ENCODE measurements around the gene MYLK.

Gene MYLK

DNA sequence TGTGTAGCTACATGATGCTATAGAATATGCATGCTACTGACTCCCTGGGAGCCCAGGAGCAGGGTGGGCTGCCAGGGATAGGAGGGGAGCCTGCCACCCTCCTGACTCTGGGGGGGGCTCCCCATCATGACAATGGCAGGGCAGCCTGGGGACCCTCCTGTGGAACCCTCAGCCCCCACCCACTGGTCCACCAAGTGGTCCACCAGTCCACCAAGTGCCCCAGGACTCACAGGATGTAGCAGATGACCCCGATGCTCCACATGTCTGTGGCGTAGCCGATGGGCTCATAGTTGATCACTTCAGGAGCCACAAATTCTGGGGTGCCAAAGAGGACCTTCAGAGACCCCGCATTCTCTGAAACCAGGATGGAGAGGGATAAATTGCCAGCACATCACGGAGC lies 246.3 kb downstream of the MYLK start:
- no peak for DNase-seq

- no peak for DNase-seq
Observed at GRCh38 chr3:123637131-123637530, 247.0 kb downstream of the MYLK start.

- no peak for DNase-seq
Observed at GRCh38 chr3:123636431-123636841, 247.7 kb downstream of the MYLK start.

- DNase-seq: no peak
Observed at GRCh38 chr3:123635717-123636116, 248.4 kb downstream of the MYLK start.

GRCh38 chr3:123635217-123635616 lies 248.9 kb downstream of the MYLK start:
- no peak for DNase-seq

- DNase-seq: no peak
Observed at GRCh38 chr3:123634149-123635051, 249.7 kb downstream of the MYLK start.

DNA sequence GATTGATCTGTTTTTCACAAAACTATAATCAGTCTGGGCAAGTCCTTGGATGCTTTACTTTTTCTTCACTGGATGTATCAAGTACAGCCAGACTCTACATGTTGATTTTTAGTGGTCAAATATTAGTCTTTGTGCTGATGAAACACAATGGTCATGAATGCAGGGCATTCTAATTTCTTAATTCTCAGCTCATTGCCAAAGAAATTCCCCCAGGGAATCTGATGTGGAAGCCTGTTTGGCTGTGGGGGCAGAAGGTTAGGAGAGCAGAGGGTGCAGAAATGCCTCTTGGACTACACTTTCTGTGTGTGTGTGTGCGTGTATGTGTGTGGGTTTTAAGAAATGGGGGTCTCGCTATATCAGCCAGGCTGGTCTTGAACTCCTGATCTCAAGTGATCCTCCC lies 250.6 kb downstream of the MYLK start:
- DNase-seq: no peak

DNA sequence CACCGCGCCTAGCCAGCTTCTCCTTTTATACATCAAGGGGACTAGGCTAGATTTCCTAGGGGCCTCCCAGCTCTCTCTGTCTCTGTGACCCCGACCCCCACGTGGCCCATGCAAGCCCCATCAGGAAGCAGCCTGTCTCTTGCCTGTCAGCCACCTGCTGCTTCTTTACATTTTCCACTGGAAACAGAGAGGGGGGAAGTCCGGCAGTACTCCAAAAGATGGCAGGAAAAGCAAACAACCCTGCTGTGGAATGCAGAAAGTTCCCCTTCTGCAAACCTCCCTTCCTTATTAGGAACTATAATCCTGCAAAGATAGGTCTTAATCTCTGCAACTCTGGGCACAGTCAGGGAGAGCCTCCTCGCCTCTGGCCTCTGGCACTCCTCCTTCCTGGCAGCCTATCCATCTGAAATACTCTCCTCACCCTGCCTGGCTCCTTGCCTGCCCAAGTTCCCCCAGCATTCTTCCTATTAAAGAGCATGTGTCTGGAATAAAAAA lies 251.9 kb downstream of the MYLK start:
- DNase-seq: peak; percentile 41

GRCh38 chr3:123629747-123630047 lies 254.4 kb downstream of the MYLK start:
- DNase-seq: no peak

DNA sequence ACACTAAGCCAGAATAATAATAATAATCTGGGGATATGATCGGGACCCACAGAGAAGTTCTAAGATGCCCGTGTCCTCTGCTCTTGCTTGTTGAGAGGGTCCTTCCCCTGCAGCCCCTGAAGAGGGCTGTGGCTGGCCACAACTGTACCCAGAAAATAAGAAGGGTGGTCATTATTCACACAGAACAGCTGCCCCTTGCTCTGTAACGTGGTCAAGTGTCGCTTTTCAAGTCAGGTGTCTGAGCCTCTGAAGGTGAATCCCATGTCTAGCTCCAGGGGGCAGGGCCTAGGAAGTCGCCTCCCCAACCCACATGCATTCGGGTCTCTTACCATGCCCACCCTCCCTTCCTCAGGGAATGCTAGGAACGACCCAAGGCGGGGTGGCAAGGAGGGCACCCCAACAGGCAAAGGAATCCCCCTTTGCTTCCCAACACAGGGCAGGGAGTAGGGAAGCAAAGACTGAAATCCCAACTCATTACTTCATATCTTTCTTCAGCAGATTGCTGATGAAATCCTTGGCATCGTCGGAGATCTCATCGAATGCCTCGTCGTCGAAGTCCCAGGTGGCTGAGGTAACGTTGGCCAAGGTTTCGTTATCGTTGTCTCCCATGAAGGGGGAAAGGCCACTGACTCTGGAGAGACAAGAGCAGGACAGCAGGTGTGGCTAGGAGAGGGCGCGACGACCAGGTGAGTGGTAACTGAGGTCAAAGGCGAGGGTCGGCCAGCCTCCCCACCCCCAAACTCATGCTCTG lies 255.0 kb downstream of the MYLK start:
- no peak for DNase-seq

- no peak for DNase-seq
Observed at GRCh38 chr3:123627673-123628670, 256.2 kb downstream of the MYLK start.

DNA sequence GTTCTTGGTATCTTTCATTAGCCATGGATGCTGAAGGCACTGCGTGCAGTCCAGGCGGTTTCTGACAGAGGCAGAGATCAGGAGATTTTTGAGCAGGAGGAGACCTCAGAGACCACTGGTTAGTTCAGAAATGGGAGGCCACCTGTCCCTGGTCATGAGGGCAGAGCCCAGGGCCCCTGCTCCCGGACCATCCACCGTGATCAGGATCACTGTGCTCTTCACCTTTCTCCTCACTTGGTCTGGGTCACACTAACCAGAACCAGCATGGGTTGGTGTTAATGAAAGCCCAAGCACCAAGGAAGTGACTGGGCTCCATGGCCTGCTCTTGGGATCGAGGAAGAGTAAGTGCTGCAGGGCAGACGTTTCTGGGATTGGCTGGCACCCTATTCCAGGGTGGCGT lies 257.3 kb downstream of the MYLK start:
- no peak for DNase-seq

DNA sequence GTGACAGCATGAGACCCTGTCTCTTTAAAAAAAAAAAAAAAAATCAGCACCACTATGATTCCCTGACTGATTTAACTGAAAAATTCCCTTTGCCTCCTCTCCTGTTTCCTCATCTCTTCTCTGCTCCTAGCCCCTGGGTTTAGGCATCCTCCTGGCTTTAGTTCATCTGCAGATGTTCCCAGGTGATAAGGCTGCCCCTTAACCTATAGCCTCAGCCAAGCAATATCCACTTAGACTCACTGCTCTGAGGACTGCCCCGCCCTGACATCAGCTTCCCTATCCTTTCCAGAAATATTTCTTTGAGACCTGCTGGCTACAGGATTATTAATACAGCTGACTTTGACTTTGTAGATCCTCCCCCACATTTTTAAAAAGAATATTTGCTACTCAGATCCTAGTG lies 259.8 kb downstream of the MYLK start:
- DNase-seq: no peak

DNA sequence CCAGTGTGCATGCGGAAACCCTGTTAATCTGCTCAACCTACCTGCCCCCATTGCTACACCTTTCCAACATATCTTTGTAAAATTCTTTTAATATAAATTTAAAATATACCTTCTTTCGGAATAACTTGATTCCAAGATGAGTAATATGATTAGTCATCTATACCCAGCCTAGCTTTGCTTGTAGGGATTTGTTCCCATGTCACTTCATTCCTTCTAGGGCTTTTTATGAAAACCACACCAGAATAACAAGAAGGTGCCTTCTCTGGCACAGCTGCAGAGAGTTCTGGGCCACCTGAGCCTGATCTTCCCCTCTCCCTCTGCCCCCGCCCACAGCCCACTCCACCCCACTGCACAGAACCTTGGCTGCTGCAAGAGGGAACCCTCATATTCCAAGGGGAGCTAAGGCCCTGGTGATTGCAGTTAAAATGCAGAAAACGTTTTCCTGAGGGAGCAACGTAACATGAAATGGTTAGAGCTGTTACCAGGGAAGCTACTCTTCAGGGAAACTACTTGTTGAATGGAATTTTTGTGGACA lies 260.7 kb downstream of the MYLK start:
- DNase-seq: no peak

DNA sequence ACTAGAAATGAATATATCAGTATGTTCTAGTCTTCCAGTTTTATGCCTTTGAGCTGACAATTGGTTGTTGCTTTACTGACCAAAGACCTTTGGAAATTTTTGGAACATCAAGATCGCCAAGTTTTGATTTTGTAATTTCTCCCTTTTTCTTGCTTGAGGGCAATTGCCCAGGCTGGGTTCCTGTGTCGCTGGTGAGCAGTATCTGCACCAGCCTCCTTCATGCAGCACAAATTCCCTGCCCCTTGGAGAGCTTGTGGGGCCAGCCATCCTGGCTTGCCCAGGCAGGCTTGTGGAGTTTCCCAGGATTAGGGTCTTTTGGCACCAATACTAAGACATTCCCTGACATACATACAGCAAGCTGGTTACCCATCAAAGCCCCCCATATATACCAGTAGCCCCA lies 261.4 kb downstream of the MYLK start:
- DNase-seq: no peak

- DNase-seq: no peak
Observed at GRCh38 chr3:123621850-123622189, 262.3 kb downstream of the MYLK start.

GRCh38 chr3:123621186-123621849 lies 262.8 kb downstream of the MYLK start:
- DNase-seq: no peak

- no peak for DNase-seq
Observed at GRCh38 chr3:123620343-123620742, 263.8 kb downstream of the MYLK start.

DNA sequence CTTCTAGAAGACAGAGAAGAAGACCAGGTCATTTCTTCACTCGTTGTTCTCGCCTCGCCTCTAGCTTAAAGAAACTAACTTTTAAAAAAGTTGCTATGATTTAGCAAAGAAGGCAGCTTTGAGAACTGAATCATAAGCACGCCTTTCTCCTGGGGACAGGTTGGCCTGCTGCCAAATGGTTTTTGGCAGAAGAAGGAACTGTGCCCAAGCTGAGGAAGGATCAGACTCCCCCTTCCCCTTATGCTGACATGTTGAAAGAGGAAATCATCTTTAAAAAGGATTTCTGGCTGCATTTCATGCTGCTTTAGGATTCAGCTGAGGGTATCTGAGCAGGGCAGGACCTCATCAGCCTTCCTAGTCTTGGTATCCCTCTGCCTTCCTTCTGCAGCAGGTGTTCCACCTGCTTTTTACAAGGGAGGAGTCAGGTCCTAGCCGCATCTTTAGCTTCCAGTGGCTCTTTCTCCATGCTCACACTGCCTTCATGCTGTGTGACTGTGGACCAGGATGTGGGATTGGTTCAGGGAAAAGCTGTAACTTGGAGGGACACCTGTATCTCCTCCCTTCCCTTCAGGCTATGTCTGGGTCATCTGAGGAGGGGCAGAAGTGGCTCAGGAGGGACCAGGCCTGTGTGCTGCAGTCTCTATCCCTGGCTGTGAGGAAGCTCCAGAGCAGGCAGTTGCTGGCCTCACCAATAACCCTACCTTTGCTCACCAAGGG lies 265.2 kb downstream of the MYLK start:
- peak; percentile 65 for DNase-seq

GRCh38 chr3:123618076-123618708 lies 265.9 kb downstream of the MYLK start:
- DNase-seq: no peak

DNA sequence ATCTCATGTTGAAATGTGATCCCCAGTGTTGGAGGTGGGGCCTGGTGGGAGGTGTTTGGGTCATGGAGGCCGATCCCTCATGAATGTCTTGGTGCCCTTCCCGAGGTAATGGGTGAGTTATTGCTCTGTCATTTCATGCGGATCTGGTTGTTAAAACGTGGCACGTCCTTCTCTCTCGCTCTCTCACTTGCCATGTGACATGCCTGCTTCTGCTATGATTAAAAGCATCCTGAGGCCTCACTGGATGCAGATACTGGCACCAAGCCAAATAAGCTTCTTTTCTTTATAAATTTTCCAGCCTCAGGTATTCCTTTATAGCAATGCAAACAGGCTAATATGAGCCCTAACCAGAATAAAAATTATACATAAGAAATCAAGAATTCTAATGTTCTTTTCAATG lies 267.5 kb downstream of the MYLK start:
- no peak for DNase-seq

Measured in NCI-H446 treated with DMSO at 0.1 percent for 48 hours (cell line).